ENCODE results near the gene FSD2. TPM values are rescaled to one million over a fixed set of nuclear protein-coding genes. Genes with fewer than 3 reads are reported as not detected.

Gene FSD2
- total RNA-seq: not detected in 2 replicates

GRCh38 chr15:82805994-82806406 is at the start of gene FSD2:
Gene FSD2, minus strand, starts transcription at chr15:82806069. Its CDS starts 18,679 bp downstream, at chr15:82787390.

GRCh38 chr15:82809308-82810060 is 3.6 kb upstream of the FSD2 start, which contains the start of gene WHAMM:
Gene WHAMM, plus strand, starts transcription at chr15:82809628. Its CDS starts 99 bp downstream, at chr15:82809727.

GRCh38 chr15:82709421-82710207 is 96.3 kb downstream of the FSD2 start, which contains the start of gene AP3B2:
Gene AP3B2, minus strand, starts transcription at chr15:82709875. Its CDS starts 169 bp downstream, at chr15:82709706.

Other genes starting within 250 kb of the FSD2 start
- 2.5 and 8.6 TPM in 2 replicates for gene CPEB1, start 158.7 kb downstream of the FSD2 start, total RNA-seq
- gene AP3B2, start 96.2 kb downstream of the FSD2 start, total RNA-seq: 0.26 and 3.0 TPM in 2 replicates
- 1.9 and 7.1 TPM in 2 replicates for gene WHAMM, start 3.6 kb upstream of the FSD2 start, total RNA-seq
- 0.56 and 1.8 TPM in 2 replicates for gene HOMER2, start 146.7 kb upstream of the FSD2 start, total RNA-seq
- 15.7 and 24.4 TPM in 2 replicates for gene RAMAC, start 180.1 kb upstream of the FSD2 start, total RNA-seq
- gene C15orf40, start 205.6 kb upstream of the FSD2 start, total RNA-seq: 14.1 and 23.0 TPM in 2 replicates